GM21576 (cell line): ENCODE data around the gene ITPKB.

Experiments used
- ATAC-seq: cut with Tn5 transposase; IDR thresholded peaks from one replicate; pipeline ENCODE4 v1.9.1; 2021; ENCODE audit warnings: mild to moderate bottlenecking, moderate library complexity; ENCODE audit not compliant: unreplicated experiment

Gene ITPKB

GRCh38 chr1:226589008-226589733 is 149.9 kb downstream of the ITPKB start:
- ATAC-seq = no peak

GRCh38 chr1:226588484-226588883 is 150.6 kb downstream of the ITPKB start:
- ATAC-seq = no peak

GRCh38 chr1:226586650-226587422 is 152.2 kb downstream of the ITPKB start:
- no peak for ATAC-seq

- ATAC-seq = no peak
Observed at GRCh38 chr1:226586116-226586515, 153.0 kb downstream of the ITPKB start.

GRCh38 chr1:226584164-226584563 is 154.9 kb downstream of the ITPKB start:
- ATAC-seq = no peak

GRCh38 chr1:226582966-226583365 is 156.1 kb downstream of the ITPKB start:
- no peak for ATAC-seq
